Gastrocnemius medialis (tissue), 4 donors: ENCODE results near the gene NXN.

Experiments used
- POLR2A ChIP-seq, 2 donors: fragments of 450-650 bp; IDR thresholded peaks; one replicate each; pipeline ENCODE4 v1.6.1; 2017; ENCODE audit warnings: antibody characterized with exemption in 2 of 2, mild to moderate bottlenecking in 2 of 2, moderate library complexity in 2 of 2
- TF ChIP-seq, protein P1 (sequence below), 5 experiments: fragments of 450-650 bp in 3 of 5; fragments of 200-600 bp in 2 of 5; sonication (generic) in 2 of 5; IDR thresholded peaks in 4 of 5; conservative IDR thresholded peaks in 1 of 5; 1 replicate in 4 of 5; 2 replicates in 1 of 5; pipeline ENCODE4 v1.5.1; 2016 to 2019; ENCODE audit warnings: antibody characterized with exemption in 5 of 5, mild to moderate bottlenecking in 3 of 5, moderate library complexity in 3 of 5

DNA sequence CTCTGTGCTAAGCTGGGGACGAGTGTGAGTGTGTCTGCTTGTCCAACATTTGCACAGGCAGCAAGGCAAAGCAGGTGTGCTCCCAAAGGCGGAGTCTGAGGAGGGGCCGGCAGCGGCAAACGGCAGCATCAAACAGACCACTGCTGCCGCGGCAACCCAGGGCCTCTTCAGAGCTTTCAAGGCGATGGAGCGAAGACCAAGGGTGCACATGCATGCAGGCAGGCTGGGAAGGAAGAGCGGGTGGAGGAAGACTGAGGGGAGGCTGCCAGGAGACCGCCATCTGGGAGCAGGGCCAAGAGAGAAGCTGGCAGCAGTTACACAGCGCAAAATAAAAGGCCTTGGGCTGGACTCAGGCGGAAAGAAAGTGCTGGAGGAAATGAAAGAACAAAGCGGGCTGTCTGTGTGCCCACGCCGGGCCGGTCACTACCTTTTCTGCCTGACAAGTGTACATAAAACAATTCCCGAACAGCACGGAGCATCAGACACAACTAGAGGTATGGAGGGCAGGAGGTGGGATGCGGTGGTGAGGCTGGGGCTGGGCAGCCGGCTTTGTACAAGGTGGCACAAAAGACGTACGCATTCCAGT, 25.9 kb upstream of the NXN start:
- TF ChIP-seq, protein P1, sequence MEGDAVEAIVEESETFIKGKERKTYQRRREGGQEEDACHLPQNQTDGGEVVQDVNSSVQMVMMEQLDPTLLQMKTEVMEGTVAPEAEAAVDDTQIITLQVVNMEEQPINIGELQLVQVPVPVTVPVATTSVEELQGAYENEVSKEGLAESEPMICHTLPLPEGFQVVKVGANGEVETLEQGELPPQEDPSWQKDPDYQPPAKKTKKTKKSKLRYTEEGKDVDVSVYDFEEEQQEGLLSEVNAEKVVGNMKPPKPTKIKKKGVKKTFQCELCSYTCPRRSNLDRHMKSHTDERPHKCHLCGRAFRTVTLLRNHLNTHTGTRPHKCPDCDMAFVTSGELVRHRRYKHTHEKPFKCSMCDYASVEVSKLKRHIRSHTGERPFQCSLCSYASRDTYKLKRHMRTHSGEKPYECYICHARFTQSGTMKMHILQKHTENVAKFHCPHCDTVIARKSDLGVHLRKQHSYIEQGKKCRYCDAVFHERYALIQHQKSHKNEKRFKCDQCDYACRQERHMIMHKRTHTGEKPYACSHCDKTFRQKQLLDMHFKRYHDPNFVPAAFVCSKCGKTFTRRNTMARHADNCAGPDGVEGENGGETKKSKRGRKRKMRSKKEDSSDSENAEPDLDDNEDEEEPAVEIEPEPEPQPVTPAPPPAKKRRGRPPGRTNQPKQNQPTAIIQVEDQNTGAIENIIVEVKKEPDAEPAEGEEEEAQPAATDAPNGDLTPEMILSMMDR (IDR thresholded peaks at IDR 0.05 in 4 of 5, conservative IDR thresholded peaks at IDR 0.05 in 1 of 5) = no peak
- no peak for TF ChIP-seq POLR2A (IDR thresholded peaks at IDR 0.05)
